GM21786 (cell line): ENCODE results near the gene IFNAR2.

Experiments
- ATAC-seq: cut with Tn5 transposase; IDR thresholded peaks from one replicate; pipeline ENCODE4 v1.9.1; 2021; ENCODE audit not compliant: unreplicated experiment

Gene IFNAR2

DNA sequence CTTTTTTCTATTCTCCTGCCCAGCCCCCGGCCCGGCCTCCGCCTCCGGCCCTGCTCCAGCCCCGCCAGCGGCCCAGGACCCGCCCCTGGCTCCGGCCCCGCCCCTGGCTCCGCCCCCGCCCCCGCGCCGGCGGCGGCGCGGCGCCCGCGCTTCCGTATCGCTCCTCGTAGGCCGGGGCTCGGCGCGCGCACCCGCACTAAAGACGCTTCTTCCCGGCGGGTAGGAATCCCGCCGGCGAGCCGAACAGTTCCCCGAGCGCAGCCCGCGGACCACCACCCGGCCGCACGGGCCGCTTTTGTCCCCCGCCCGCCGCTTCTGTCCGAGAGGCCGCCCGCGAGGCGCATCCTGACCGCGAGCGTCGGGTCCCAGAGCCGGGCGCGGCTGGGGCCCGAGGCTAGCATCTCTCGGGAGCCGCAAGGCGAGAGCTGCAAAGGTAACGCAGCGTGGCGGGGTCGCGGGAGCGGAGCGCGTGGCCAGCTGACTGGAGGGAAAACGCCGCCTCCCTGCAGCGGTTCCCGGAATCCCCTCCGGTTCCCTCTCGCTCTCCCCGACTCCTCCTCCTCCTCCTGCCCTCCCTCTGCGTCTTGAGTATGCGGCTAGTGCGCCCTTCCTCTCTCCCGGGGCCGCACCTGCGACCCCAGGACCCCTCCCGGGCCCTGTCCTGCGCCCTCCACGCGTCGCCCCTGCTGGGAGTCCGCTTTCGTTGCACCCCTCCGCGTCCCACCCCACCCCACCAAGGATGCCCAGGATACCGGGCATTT lies at the start of gene IFNAR2:
IFNAR2 (plus strand) TSS at position 155 of the 761 bp plus-strand sequence. CDS start 11,985 bp downstream, outside the sequence.
- peak; percentile 52 for ATAC-seq

DNA sequence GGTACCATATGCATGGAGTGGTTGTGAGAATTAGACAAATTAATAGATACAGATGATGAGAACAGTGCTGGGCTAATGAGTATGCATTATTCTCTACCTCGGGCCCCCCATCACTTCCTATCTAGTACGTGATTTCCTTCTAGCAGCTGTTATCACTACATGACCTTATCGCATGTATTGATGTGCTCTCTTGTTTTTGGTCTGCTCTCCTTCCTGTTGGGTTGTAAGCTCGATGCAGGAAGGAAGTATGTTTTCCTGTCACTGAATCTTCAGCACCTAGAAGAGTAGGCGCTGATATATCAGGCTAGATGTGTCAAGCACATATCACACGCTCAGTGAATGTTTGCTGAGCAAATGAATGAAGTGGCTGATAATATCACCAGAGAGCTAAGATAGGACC lies 43.9 kb upstream of the IFNAR2 start:
- no peak for ATAC-seq

DNA sequence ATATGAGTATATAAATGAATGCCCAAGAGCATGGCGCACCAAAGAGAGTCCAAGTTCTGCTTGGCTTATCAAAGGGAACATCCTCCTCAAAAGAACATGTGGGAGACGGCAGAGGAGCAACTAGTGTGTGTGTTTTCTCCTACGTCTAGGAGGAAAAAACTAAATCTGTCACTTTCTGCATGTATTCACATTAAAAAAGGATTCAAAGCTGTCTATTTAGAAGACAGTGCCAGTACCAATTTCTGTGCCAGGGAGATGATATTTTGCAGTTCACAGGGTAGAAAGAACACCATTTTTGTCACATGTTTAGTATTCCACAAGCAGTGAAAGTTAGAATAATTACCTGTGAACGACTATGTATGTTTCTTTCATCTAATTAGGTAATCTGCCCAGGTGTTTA lies 42.5 kb upstream of the IFNAR2 start:
- no peak for ATAC-seq

DNA sequence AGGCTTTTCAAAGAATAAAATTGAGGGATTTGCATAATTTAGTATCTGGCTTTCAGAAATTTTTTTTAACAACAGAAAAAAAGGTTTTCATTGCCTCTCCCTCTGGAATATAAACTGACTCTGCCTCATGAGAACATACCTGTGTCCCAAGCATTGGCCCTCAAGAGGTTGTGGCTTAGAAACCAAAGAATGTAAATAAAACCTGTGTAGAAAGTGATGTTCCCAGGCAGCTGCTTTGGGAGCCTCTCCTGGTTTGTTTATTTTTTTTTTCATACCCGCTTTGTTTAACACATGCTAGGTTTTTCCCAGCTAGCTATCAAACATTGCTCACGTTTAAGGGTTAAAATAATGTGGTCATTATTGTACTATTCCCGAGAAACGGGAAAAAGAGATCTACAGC lies 40.5 kb upstream of the IFNAR2 start:
- no peak for ATAC-seq

DNA sequence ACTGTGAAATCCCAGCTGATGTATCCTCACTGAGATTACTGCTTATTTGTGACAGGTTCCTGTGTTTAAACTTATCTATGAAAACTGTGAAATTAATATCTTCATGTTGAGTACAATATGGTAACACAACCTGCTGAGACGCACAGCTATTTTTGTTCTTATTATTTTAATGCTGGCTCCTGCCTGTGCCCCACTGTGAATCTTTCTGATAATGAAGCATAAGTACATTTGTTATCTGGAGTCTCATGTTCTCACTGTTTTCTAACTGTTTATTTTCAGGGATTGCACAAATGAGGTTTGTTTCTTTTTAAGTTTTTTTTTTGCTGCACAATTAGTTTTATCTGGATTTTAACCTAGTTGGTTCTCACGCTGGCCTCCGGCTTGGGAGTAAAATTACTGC lies 39.9 kb upstream of the IFNAR2 start:
- ATAC-seq: no peak

DNA sequence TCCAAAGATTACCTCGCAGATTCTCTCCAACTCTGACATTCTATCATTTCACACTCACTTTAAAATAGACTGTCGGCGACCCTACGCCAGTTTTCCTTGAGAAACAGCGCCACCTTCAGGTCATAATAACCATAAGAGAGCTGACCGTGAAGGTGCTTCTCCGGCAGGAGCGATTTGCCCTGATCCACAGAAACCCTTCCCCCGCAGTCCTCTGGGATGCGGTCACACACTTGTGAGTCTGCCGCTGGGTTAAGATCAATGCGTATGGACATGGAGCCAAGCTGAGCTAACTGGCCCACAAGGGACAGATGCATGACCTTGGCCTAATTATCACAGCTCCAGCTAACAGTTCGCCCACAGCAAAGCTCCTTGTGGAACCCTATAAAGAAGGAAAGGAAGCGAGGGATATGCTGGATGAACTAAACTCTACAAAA lies 32.8 kb upstream of the IFNAR2 start:
- ATAC-seq: no peak

DNA sequence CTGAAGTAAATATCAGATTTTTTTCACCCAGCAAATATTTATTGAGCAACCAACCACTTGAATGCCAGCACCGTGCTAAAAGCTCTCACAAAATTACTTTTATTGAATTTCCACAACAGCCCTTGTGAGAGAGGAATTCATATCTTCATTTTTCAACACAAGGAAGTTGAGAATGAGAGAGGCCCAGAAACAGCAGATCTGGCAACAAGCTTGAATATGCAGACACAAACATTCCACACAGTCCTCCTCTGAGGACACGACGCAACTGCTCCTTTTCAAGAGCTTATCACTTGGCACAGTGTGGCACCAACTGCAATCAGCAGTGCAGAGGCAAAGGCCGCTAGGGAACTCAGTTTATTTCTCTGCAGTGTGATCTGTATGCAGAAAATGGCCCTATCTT lies 32.2 kb upstream of the IFNAR2 start:
- ATAC-seq: no peak

DNA sequence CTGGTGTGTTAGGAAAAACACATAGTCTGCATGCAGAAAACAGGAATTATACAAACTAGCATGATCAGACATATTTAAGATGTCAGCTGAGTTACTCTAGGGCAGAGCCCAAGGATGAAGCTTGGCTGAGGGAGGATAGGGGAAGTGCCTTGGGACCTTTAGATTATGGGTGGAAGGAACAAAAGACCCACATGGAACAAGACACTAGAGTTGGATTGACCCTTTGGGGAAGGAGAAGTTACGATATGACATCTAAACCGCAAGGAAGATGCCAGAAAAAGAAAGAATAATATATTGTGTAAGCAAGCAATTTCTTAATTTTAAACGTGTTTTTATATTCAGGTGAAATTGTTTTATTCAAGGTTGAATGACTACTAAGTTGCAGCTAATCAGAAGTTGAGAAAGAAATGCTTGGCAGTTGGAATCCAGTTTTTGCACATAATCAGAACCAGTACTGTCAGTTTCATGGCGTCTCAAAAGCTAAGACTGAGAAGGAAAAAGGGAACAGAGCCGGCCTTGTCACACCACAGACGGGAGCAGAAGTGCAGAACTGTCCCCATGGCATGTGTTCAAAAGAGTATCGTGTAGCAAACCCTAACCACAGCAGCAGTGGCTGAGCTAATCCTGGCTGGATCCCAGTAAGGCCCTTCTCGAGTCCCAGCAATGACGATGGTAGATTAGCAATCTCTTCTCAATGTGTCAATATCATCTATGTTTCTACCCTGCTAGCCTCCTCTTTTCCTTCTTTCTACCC lies 31.2 kb upstream of the IFNAR2 start:
- ATAC-seq: no peak

DNA sequence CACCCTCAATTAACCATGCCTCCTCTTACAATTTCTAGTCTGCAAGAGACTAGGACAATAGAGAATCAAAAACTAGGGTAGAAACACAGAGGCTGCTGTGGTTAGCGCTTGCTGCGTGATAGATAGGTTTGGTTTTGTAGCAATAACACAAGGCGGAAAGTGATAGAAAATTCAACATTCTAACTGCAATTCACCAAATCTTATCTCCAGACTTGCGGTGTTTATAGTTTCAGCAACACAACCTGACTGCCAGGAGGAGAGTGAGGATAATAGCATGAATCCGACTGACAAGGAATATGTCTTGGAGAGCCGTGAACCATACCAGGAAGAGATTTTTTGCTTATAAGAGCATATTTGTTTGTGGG lies 30.7 kb upstream of the IFNAR2 start:
- no peak for ATAC-seq

DNA sequence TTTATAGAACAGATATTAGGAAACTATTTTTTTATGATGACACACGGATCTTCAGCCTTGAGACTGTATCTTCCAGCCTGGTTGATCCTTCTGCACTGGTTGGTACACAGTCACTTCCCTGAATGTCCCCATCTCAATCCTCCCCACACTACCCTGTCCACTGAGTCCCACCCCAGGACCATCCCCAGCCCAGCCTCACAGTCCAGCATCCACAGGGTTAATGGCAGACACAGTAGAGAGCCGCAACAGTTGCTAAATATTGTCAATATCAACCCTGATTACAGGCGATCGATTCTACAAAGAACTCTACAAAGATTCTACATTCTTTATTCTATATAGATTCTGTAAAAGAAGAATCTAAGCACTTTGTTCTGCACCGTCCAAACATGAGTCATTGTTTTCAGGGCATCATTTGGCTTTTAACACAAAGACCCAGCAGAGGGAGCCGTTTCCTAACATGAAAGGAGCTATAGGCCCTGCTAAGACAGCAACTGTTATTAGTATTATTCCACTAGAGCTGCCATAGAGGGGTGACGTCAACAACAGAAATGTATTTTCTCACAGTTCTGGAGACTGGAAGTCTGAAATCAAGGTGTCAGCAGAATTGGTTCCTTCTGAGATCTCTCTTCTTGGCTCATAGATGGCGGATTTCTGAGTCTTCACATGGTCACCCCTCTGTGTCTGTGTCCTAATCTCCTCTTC lies 30.1 kb upstream of the IFNAR2 start:
- ATAC-seq: peak; percentile 80

DNA sequence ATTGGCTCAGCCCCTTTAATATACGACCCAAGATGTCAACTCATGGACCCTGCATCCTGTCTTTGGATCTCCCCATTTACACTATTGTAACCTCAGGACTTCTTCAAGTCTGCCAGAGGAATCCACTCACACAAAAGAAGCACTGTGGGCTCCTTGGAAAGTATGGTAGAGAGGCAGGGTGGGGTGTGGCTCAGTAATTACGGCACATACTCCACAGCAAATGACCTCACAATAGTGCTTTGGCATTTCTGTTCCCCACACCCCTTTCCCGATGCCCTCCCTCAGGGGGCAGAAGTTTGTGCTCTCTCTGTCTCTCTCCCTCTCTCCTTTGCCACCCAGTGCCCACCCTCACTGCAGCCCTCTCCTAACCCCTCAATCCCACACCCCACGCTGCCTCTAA lies 27.8 kb upstream of the IFNAR2 start:
- no peak for ATAC-seq

DNA sequence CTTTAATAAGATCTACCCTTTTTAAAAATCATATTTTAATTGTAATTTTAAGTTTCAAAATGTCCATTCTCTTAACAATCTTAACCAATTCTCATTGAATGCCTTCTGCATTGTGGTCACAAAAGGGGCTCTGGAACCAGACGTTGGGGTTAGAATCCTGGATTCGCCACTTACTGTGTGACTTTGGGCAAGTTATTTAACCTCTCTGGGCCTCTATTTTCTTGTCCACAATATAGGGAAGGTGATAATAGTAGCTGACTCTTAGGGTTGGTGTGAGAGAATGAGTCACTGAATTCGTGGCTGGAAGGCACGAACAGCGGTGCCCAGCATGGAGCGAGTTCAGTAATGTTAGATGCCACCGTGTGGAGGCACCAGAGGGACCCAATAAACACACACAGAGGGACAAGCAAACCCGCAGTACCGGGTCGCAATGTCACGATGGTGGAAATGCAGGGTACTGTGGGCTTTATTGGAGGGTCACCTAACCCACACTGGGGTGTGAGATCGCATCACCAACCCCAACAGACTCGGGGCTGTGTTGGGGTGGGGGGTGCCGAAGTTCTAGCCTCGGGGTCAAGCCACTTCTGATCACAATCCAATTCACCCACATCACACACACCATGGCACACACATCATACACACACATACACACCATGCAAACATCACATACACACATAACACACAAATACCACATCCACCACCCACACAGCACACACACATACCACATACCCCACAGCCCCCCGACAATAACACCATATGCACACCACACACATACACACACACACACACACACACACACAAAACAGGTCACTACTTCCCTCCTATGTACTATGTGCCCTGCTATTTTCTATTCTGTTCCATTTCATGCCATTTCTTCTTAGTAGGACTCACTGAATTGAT lies 27.0 kb upstream of the IFNAR2 start:
- no peak for ATAC-seq

DNA sequence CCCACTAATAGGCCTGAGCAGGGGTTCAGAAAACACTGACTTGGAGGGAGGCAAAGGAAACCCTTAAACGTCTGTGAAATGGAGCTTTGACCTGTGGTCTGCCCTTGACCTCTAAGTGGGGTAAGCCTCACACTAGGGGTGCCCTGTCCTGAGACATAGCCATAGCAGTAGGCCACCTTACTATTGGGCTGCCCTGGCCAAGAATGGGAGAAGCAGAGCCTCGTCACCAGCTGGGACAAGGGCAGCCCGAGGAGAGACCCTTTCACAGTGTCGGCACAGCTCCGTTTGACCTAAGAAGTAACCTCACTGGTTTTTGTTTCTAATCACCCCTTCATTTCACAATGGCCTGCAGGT lies 26.4 kb upstream of the IFNAR2 start:
- ATAC-seq: no peak

DNA sequence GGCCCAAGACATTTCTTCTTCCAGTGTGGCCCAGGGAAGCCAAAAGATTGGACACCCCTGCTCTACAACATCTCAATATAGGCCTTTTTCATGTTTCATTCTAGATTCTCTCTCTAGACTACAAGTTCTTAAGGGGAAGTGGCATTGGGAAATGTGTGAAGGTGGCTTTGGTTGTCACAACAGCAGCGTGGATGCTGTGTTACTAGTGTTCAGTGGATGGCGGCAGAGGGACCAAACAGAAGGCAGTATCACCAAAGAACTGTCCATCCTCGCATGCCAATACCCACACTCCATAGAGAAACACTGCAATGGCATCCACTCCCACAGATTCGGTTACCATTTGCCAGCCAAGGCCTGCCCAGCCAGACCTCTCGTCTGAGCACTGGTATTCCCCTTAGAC lies 24.3 kb upstream of the IFNAR2 start:
- no peak for ATAC-seq

DNA sequence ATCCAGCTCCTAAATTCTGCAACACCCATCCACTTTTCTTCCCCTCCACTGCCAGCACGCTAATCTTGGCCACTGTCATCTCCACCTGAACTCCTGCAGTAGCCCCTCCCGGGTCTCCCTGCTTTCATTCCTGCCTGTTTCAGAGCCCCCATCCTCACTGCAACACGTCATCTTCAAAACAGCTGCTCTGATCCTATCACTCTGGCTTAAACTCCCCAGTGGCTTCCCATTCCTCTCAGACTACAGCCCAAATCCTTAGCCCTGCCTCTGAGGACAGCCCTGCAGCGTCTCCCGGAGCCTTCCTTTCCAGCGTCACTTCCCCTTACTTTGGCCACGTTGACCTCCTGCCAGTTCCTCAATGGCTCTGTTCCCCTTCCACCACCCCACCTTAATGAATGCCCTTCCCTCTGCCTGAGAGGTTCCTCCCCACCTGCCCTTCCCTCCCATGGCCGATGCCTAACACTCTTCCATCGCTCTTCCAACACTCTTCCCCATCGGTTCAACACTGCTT lies 22.9 kb upstream of the IFNAR2 start:
- ATAC-seq: no peak

DNA sequence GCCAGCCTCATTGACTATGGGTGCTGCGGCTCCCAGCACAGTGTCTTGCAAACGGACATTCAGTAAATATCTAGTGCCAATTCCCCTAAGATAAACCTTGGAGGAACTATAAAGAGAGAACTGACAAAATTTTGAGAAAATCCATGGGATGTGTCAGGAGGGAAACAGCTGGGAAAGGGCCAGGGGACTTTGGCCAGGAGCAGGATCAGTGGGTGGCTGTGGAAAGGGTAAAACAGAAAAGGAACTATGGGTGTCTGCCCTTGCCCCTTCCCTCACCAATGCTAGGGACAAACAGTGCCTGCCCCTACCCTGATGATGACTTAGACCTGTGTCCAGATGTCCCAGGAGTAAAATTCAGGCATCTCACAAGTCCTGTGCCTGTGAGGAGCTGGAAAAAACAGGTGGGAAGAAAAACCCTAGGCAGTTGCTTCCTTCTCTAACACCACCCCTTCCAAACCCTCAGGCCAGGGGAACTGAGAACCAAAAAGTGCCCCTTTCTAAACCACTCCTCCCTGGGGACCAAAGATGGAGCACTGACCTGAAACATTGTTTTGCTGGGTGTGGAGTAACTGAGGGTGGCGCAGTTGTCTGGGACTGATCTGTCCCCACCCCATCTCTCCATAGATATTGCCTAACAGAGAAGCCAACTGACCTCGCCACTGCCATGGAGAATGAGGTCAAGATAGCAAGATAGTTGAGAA lies 22.1 kb upstream of the IFNAR2 start:
- ATAC-seq: no peak

DNA sequence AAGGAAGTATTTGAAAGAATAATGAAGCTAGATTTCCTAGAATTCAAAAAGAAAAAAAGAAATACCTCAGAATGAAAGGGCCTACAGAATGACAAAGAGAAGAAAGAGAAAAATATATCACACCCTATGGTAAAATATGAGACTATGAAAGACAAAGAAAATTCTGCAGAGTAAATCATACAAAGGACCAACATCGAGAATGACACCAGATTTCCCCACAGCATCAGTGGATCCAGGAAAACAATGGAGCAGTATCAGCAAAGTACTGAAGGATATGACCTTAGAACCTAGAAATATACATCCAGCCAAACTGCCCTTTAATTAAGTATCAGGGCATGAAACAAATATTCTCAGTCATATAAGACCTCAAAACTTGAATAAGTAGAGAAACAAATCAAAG lies 21.2 kb upstream of the IFNAR2 start:
- no peak for ATAC-seq

DNA sequence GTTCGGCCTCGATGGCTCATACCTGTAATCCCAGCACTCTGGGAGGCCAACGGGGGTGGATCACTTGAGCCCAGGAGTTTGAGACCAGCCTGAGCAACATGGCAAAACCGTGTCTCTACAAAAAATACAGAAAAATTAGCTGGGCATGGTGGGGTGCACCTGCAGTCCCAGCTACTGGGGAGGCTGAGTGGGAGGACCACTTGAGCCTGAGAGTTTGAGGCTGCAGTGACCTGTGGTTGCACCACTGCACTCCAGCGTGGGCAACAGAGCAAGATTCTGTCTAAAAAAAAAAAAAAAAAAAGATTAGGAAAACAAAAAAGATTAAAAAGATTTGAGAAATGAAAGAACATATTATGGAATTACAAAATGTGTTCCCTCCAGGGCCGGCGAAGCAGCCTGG lies 18.4 kb upstream of the IFNAR2 start:
- ATAC-seq: no peak

DNA sequence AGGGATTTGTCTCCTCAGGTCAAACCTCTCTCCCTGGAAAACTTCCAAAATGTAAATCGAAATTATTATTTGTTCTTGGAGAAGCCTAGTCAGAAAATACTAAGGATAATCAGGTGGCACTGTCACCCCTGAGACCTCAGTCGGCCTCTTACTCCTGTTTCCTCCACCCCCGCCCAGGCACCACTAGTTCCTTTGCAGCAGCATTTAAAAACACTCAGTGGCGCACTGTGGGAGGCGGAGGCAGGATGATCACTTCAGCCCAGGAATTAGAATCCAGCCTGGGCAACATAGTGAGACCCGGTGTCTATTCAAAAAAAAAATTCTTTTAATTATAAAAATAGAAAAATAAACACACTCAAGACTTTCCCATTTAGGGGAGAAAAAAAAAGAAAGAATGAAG lies 18.0 kb upstream of the IFNAR2 start:
- ATAC-seq: no peak

DNA sequence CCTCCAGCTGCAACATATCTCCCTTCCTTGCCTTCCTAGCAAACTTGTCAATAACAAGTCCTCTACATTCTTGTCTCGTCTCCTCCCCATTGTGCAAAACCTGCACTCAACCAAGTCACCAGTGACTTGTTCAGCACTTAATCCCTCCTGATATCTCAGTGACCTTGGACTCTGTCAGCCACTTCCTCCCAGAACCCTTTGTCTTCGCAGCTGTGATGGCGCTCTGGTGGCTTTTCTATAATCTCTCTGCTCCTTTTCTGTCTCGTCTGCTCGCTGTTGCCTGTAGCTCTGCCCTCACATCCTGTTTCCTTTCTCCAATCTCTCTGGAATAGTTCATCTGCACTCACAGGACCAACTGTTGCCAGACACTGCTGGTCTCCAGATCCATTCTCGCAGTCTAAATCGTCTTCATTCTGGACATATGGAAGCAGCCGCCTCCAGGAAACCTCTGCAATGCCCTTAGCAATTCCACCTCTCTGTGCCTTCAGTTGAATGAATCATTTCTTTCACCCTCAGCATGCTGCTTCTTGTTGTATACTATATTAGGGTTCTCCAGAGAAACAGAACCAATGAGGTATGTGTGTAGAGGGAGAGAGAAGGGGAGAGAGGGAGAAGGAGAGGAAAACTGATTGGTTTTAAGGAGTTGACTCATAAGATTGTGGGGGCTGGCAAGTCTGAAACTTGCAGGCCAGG lies 17.4 kb upstream of the IFNAR2 start:
- no peak for ATAC-seq
